IMR-90 (cell line): ENCODE data around the gene LRRC3C.

Source experiments
- CEBPB ChIP-seq: IDR thresholded peaks from 2 replicates; pipeline ENCODE4 v1.6.1; 2012; ENCODE audit warnings: low read depth, low read length, improper control_type of control experiment
- CHD1 ChIP-seq: IDR thresholded peaks from 2 replicates; pipeline ENCODE4 v1.6.1; 2012; ENCODE audit warnings: low read depth, low read length, improper control_type of control experiment
- MAFK ChIP-seq: IDR thresholded peaks from 2 replicates; pipeline ENCODE4 v1.6.1; 2012; ENCODE audit warnings: low read depth, low read length, improper control_type of control experiment
- MXI1 ChIP-seq: IDR thresholded peaks from 2 replicates; pipeline ENCODE4 v1.6.1; 2012; ENCODE audit warnings: low read depth, mild to moderate bottlenecking, low read length, moderate library complexity, borderline replicate concordance
- POLR2A ChIP-seq: IDR thresholded peaks from 2 replicates; pipeline ENCODE4 v1.6.1; 2012; ENCODE audit warnings: mild to moderate bottlenecking, low read depth, low read length
- RFX5 ChIP-seq: IDR thresholded peaks from 2 replicates; pipeline ENCODE4 v1.8.0; 2012; ENCODE audit warnings: low read depth, mild to moderate bottlenecking, low read length, moderate library complexity
- SMC3 ChIP-seq: fragments of 150-350 bp; IDR thresholded peaks from 2 replicates; pipeline ENCODE4 v1.6.1; 2016; ENCODE audit warnings: low read depth, mild to moderate bottlenecking, antibody characterized with exemption, low read length, moderate library complexity
- TF ChIP-seq, protein P1 (sequence below): conservative IDR thresholded peaks from 2 replicates; pipeline ENCODE4 v1.5.1; 2012; ENCODE audit warnings: mild to moderate bottlenecking, low read depth, low read length, improper control_type of control experiment
- TF ChIP-seq, protein P2 (sequence below): fragments of 150-350 bp; IDR thresholded peaks from 2 replicates; pipeline ENCODE4 v1.6.1; 2017; ENCODE audit warnings: mild to moderate bottlenecking, antibody characterized with exemption, low read length, low read depth

DNA sequence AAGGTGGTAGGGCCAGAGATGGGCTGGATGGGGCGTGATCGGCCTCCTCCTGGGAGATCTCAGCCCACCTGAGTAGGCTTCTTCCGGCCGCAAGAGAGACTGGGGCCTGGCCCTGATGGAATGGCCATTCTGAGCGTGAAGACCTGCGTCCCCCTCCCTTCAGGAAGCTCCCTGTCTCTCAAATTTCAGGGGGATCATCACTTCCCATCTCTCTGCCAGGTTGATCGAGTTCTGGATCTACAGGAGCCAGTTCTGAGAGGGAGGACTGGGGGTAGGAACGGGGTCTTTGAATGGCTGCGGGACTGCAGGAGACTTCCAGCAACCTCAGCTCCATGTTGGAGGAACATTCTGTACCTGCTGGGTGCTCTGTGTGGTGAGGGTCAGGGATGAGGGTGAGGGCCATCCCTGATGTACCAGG lies 25.9 kb downstream of the LRRC3C start:
- TF ChIP-seq, protein P1, sequence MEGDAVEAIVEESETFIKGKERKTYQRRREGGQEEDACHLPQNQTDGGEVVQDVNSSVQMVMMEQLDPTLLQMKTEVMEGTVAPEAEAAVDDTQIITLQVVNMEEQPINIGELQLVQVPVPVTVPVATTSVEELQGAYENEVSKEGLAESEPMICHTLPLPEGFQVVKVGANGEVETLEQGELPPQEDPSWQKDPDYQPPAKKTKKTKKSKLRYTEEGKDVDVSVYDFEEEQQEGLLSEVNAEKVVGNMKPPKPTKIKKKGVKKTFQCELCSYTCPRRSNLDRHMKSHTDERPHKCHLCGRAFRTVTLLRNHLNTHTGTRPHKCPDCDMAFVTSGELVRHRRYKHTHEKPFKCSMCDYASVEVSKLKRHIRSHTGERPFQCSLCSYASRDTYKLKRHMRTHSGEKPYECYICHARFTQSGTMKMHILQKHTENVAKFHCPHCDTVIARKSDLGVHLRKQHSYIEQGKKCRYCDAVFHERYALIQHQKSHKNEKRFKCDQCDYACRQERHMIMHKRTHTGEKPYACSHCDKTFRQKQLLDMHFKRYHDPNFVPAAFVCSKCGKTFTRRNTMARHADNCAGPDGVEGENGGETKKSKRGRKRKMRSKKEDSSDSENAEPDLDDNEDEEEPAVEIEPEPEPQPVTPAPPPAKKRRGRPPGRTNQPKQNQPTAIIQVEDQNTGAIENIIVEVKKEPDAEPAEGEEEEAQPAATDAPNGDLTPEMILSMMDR: no peak
- TF ChIP-seq MAFK (no peak), CHD1 (no peak), POLR2A (no peak), CEBPB (no peak), RFX5 (no peak), SMC3 (no peak), MXI1 (no peak)
- TF ChIP-seq, protein P2, sequence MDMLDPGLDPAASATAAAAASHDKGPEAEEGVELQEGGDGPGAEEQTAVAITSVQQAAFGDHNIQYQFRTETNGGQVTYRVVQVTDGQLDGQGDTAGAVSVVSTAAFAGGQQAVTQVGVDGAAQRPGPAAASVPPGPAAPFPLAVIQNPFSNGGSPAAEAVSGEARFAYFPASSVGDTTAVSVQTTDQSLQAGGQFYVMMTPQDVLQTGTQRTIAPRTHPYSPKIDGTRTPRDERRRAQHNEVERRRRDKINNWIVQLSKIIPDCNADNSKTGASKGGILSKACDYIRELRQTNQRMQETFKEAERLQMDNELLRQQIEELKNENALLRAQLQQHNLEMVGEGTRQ: no peak
